Mesenchymal stem cell (in vitro differentiated cells and primary cell): ENCODE measurements around the gene IGFL4.
"Not testable (repeated sequence)": the region's sequence is repeated elsewhere in the genome, so short reads cannot be mapped to it uniquely, and the experiment has no call there.

ENCODE experiments used
- DNase-seq: peaks from one replicate; pipeline ENCODE4 v3.0.0-alpha.2; 2013
- H2AFZ ChIP-seq: one replicate; pipeline ENCODE4 v1.6.1; 2013; ENCODE audit warnings: low read depth, mild to moderate bottlenecking, control low read depth, inconsistent platforms, low read length, moderate library complexity
- H2AK5ac ChIP-seq: 2 replicates; pipeline ENCODE4 v1.6.1; 2013; ENCODE audit warnings: low read length, moderate library complexity, mild to moderate bottlenecking, inconsistent platforms; ENCODE audit not compliant: severe bottlenecking
- H2BK120ac ChIP-seq: one replicate; pipeline ENCODE4 v1.6.1; 2013; ENCODE audit warnings: low read depth, mild to moderate bottlenecking, inconsistent platforms, low read length, moderate library complexity
- H2BK12ac ChIP-seq, 2 experiments: one replicate each; pipeline ENCODE4 v1.6.1; 2013; ENCODE audit warnings: inconsistent platforms in 2 of 2, low read length in 2 of 2, mild to moderate bottlenecking in 2 of 2, moderate library complexity in 2 of 2, control low read depth in 1 of 2
- H2BK15ac ChIP-seq: one replicate; pipeline ENCODE4 v1.6.1; 2013; ENCODE audit warnings: mild to moderate bottlenecking, low read depth, inconsistent platforms; ENCODE audit not compliant: poor library complexity, severe bottlenecking
- H2BK5ac ChIP-seq: 2 replicates; pipeline ENCODE4 v1.6.1; 2013; ENCODE audit warnings: low read depth, mild to moderate bottlenecking, low read length, control low read depth, inconsistent platforms; ENCODE audit not compliant: poor library complexity, severe bottlenecking
- H3K14ac ChIP-seq, 2 experiments: one replicate each; pipeline ENCODE4 v1.6.1; 2013; ENCODE audit warnings: inconsistent platforms in 2 of 2, low read length in 2 of 2, control low read depth in 1 of 2, mild to moderate bottlenecking in 1 of 2, moderate library complexity in 1 of 2
- H3K18ac ChIP-seq, 2 experiments: one replicate each; pipeline ENCODE4 v1.6.1; 2013; ENCODE audit warnings: inconsistent platforms in 2 of 2, low read length in 2 of 2, control low read depth in 1 of 2, low read depth in 1 of 2, mild to moderate bottlenecking in 1 of 2
- H3K23ac ChIP-seq, 2 experiments: one replicate each; pipeline ENCODE4 v1.6.1; 2013; ENCODE audit warnings: inconsistent platforms in 2 of 2, low read length in 2 of 2, mild to moderate bottlenecking in 2 of 2, moderate library complexity in 2 of 2, control low read depth in 1 of 2
- H3K27ac ChIP-seq: 2 replicates; pipeline ENCODE4 v1.5.1; 2013; ENCODE audit warnings: mild to moderate bottlenecking, moderate library complexity, low read length, control low read depth, inconsistent platforms; ENCODE audit not compliant: poor library complexity, severe bottlenecking
- H3K27me3 ChIP-seq, 2 experiments: 2 replicates each; pipeline versions ENCODE4 v1.6.1 to v1.7.0; 2013; ENCODE audit warnings: low read length in 2 of 2, mild to moderate bottlenecking in 2 of 2, moderate library complexity in 2 of 2, control low read depth in 1 of 2, inconsistent platforms in 1 of 2; ENCODE audit not compliant: control insufficient read depth in 1 of 2, insufficient read depth in 1 of 2
- H3K36me3 ChIP-seq, 2 experiments: 2 replicates each; pipeline versions ENCODE4 v1.6.1 to v1.7.0; 2013; ENCODE audit warnings: low read length in 2 of 2, control low read depth in 1 of 2, inconsistent platforms in 1 of 2, low read depth in 1 of 2, mild to moderate bottlenecking in 1 of 2; ENCODE audit not compliant: insufficient read depth in 2 of 2, control insufficient read depth in 1 of 2
- H3K4ac ChIP-seq, 2 experiments: one replicate each; pipeline ENCODE4 v1.6.1; 2013; ENCODE audit warnings: inconsistent platforms in 2 of 2, low read length in 2 of 2, mild to moderate bottlenecking in 2 of 2, moderate library complexity in 2 of 2, control low read depth in 1 of 2, low read depth in 1 of 2
- H3K4me1 ChIP-seq: 2 replicates; pipeline ENCODE4 v1.6.1; 2013; ENCODE audit warnings: low read depth, low read length, control low read depth; ENCODE audit not compliant: control insufficient read depth, insufficient read depth
- H3K4me2 ChIP-seq: 2 replicates; pipeline ENCODE4 v1.6.1; 2013; ENCODE audit warnings: low read length, mild to moderate bottlenecking, inconsistent platforms; ENCODE audit not compliant: poor library complexity, severe bottlenecking
- H3K4me3 ChIP-seq, 2 experiments: 2 replicates each; pipeline versions ENCODE4 v1.5.1 to v1.7.0; 2013; ENCODE audit warnings: low read length in 2 of 2, mild to moderate bottlenecking in 2 of 2, control low read depth in 1 of 2, low read depth in 1 of 2; ENCODE audit not compliant: insufficient read depth in 1 of 2
- H3K79me1 ChIP-seq: replicated peaks from 2 replicates; pipeline ENCODE4 v1.6.1; 2013; ENCODE audit warnings: mild to moderate bottlenecking, control low read depth, low read length, inconsistent platforms; ENCODE audit not compliant: poor library complexity, severe bottlenecking
- H3K9ac ChIP-seq: 2 replicates; pipeline ENCODE4 v1.7.0; 2013; ENCODE audit warnings: mild to moderate bottlenecking, low read length, moderate library complexity
- H3K9me3 ChIP-seq: 2 replicates; pipeline ENCODE4 v1.7.0; 2013; ENCODE audit warnings: mild to moderate bottlenecking, low read length; ENCODE audit not compliant: control insufficient read depth
- H4K8ac ChIP-seq: one replicate; pipeline ENCODE4 v1.6.1; 2013; ENCODE audit warnings: inconsistent platforms, mild to moderate bottlenecking, low read length, moderate library complexity
- H4K91ac ChIP-seq: one replicate; pipeline ENCODE4 v1.6.1; 2013; ENCODE audit warnings: mild to moderate bottlenecking, low read length, inconsistent platforms
- WGBS: methylation state at CpG from one replicate; pipeline ENCODE4 v1.1.7; 2013; ENCODE audit warnings: mixed read lengths; 5-methylcytosine and 5-hydroxymethylcytosine counted together

Gene IGFL4

DNA sequence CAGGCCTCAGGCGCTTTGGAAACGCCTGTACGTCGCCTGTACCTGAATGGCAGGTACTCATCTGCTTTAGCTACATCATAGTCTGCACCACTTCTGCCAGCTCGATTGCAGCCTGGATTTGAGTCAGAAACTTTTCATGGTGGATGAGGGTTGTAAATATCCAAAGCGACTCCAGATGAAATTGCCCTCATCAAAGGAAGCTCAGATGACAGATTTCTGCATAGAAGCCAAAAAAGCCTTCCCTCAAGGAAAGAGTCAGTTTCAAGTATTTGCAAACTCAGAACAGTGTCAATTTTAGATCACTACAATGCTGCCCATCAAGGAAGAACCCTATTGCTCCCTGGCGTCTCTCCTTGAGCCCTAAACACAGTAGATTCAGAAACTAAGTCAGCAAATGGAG lies 38.8 kb upstream of the IGFL4 start:
- no peak overlapping the region for H3K4me2 ChIP-seq
- no peak overlapping the region for H3K9ac ChIP-seq
- peak overlapping the region; percentile 97 for H3K27ac ChIP-seq
- H2BK15ac ChIP-seq: no peak overlapping the region
- no peak overlapping the region for H2BK120ac ChIP-seq
- H2AFZ ChIP-seq: no peak overlapping the region
- H2AK5ac ChIP-seq: peak overlapping the region; percentile 98
- WGBS: 97% methylated on average over 7 of the region's 7 CpGs
- H4K91ac ChIP-seq: no peak overlapping the region
- H3K14ac ChIP-seq: no peak overlapping the region
- H3K9me3 ChIP-seq: peaks cover 9% of the 10 kb centered on the region
- H2BK12ac ChIP-seq: no peak overlapping the region
- no peak overlapping the region for H3K23ac ChIP-seq
- peak overlapping the region; percentile 97 for H2BK5ac ChIP-seq
- H3K4ac ChIP-seq: no peak overlapping the region
- H3K27me3 ChIP-seq: peaks cover 13 to 77% of the 10 kb centered on the region in 2 experiments
- no peak overlapping the region for H3K18ac ChIP-seq
- H3K4me3 ChIP-seq: peak overlapping the region in 1 of 2 experiments; percentile 54
- H3K36me3 ChIP-seq: no peaks in the 10 kb centered on the region
- no peak overlapping the region for H4K8ac ChIP-seq
- H3K4me1 ChIP-seq: peaks cover 18% of the 10 kb centered on the region
- no peaks in the 10 kb centered on the region for H3K79me1 ChIP-seq
- DNase-seq: no peak

DNA sequence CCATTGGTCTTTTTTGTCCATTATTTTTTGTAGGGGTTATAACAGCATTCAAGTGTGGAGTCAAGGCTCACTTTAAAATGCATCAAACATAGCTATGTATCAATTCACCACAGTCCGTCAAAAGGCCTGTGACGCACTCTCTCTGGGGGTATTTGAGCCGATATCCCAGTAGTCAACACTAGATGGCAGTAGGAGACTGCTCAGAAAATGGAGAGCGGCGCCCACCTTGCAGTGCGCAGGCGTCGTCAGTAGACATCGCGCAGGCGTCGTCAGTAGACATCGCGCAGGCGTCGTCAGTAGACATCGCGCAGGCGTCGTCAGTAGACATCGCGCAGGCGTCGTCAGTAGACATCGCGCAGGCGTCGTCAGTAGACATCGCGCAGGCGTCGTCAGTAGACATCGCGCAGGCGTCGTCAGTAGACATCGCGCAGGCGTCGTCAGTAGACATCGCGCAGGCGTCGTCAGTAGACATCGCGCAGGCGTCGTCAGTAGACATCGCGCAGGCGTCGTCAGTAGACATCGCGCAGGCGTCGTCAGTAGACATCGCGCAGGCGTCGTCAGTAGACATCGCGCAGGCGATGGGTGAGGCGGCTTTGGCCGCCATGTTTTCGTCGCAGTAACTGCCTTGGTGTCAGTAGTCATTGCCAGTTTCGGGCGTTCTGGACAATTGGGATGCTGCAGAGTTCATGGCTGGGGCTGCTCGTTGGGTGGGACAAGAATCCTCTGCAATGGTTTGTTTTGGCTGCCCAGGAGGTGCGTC lies 38.0 kb upstream of the IGFL4 start:
- H3K4ac ChIP-seq, H3K14ac ChIP-seq, H2BK12ac ChIP-seq, H3K4me2 ChIP-seq, H3K79me1 ChIP-seq, H3K9me3 ChIP-seq, H3K18ac ChIP-seq, H3K36me3 ChIP-seq, H3K27ac ChIP-seq, H2BK15ac ChIP-seq, H3K23ac ChIP-seq, H4K8ac ChIP-seq, H4K91ac ChIP-seq, H2AFZ ChIP-seq, H2BK120ac ChIP-seq: not testable (repeated sequence)
- H3K4me1 ChIP-seq: peaks cover 18% of the 10 kb centered on the region
- peak overlapping the region; percentile 13 for H3K9ac ChIP-seq
- WGBS: 65% methylated on average over 30 of the region's 71 CpGs
- H3K4me3 ChIP-seq: peak overlapping the region in 1 of 2 experiments; percentile 54
- peak overlapping the region; percentile 98 for H2AK5ac ChIP-seq
- peak overlapping the region; percentile 51 for H2BK5ac ChIP-seq
- DNase-seq: peak; percentile 58
- H3K27me3 ChIP-seq: peaks cover 15 to 72% of the 10 kb centered on the region in 2 experiments

DNA sequence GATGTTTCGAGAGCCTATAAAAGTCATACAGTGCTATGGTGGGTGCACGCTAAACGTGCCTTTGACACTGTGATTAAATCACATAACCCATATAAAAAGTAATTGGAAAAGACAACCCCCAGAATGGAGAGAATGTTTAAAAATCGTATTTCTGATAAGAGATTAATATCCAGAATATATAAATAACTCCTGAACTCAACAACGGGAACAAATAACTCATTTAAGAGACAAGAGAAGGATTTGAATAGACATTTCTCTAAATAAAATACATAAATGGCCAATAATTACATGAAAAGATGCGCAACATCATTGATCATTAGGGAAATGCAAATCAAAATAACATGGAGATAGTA lies 37.0 kb upstream of the IGFL4 start:
- Histone ChIP-seq H2BK15ac (no peak overlapping the region), H2BK120ac (no peak overlapping the region)
- WGBS: 14% methylated on average over 1 of the region's 6 CpGs

DNA sequence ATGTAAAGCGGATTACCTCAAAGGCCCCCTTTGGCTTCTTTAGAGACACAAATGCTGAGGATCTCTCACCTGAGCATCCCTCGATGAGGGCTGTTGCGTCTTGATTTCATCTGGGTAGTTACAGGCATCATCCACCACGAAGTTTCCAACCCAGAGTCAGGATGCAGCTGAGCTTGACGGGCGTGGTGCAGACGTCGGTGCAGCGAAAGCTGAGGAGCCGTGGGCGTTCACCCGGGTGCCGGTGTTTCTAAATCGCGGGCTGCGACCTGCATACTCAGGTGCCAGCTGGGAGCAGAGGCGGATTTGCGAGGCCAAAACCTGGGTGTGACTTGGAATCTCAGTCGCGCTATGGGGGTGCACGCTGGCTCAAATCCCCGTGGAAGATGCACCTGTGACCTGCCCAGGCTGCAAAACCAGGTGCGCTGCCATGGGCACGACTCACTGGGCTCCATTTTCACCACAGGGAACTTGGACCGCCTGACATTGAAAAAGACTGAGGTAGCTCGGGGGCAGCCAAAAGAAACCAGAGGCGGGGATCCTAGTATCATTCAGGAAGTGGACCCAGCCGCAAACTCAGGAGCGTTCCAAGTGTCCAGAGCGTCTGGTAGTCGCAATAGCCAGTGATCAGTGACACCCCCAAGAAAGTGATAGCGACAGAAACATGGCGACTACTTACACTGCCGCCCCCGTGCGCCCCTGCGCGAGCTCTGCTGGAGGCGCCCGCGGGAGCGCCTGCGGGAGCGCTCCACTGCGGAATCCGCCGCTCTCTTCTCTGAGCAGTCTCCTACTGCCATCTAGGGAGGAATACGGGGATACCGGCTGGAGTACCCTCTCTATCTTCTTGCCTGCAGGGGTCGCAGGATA lies 36.4 kb upstream of the IGFL4 start:
- no peak overlapping the region for H2BK120ac ChIP-seq
- H2BK12ac ChIP-seq: peak overlapping the region in 1 of 2 experiments; percentile 60
- no peak overlapping the region for H3K4ac ChIP-seq
- H3K4me3 ChIP-seq: peak overlapping the region; percentile 55 to 73
- no peak overlapping the region for H4K91ac ChIP-seq
- H3K4me1 ChIP-seq: peaks cover 19% of the 10 kb centered on the region
- DNase-seq: peak; percentile 87
- H3K23ac ChIP-seq: no peak overlapping the region
- H2AFZ ChIP-seq: peak overlapping the region; percentile 76
- peaks cover 21 to 58% of the 10 kb centered on the region in 2 experiments for H3K27me3 ChIP-seq
- H3K4me2 ChIP-seq: peak overlapping the region; percentile 92
- no peak overlapping the region for H3K14ac ChIP-seq
- no peak overlapping the region for H3K27ac ChIP-seq
- no peak overlapping the region for H2AK5ac ChIP-seq
- H3K79me1 ChIP-seq: no peaks in the 10 kb centered on the region
- no peak overlapping the region for H4K8ac ChIP-seq
- peak overlapping the region; percentile 58 for H3K9ac ChIP-seq
- H2BK5ac ChIP-seq: no peak overlapping the region
- WGBS: 3% methylated on average over 47 of the region's 50 CpGs
- H2BK15ac ChIP-seq: no peak overlapping the region
- H3K36me3 ChIP-seq: no peaks in the 10 kb centered on the region
- H3K18ac ChIP-seq: no peak overlapping the region
- H3K9me3 ChIP-seq: no peaks in the 10 kb centered on the region

More for the DNA sequence above, 37.0 kb upstream of the IGFL4 start:
- no peak overlapping the region for H3K4me3 ChIP-seq
- no peak overlapping the region for H4K91ac ChIP-seq
- no peaks in the 10 kb centered on the region for H3K79me1 ChIP-seq
- H2AFZ ChIP-seq: no peak overlapping the region
- H2BK5ac ChIP-seq: no peak overlapping the region
- no peak overlapping the region for H3K23ac ChIP-seq
- no peak overlapping the region for H3K4ac ChIP-seq
- H3K18ac ChIP-seq: no peak overlapping the region
- no peak overlapping the region for H2AK5ac ChIP-seq
- no peak for DNase-seq
- H3K9me3 ChIP-seq: no peaks in the 10 kb centered on the region
- no peaks in the 10 kb centered on the region for H3K36me3 ChIP-seq
- H3K9ac ChIP-seq: no peak overlapping the region
- H3K27me3 ChIP-seq: peaks cover 15 to 64% of the 10 kb centered on the region in 2 experiments
- no peak overlapping the region for H4K8ac ChIP-seq
- H3K4me1 ChIP-seq: peaks cover 20% of the 10 kb centered on the region
- no peak overlapping the region for H3K14ac ChIP-seq
- no peak overlapping the region for H3K4me2 ChIP-seq
- no peak overlapping the region for H3K27ac ChIP-seq
- no peak overlapping the region for H2BK12ac ChIP-seq
